HL-60/S4 treated with retinoic acid at 250 ng/mL for 4 days and 3 days (cell line): Measurements from ENCODE around the gene MEN1.
"Not testable (repeated sequence)": the region's sequence is repeated elsewhere in the genome, so short reads cannot be mapped to it uniquely, and the experiment has no call there.

Experiments used
- in situ Hi-C: fragments of 300-500 bp; cut with MboI; formaldehyde crosslinking; loops from 2 replicates; pipeline ENCODE4 v1.7.0; 2022; ENCODE audit warnings: low sequenced_read_pairs

MEN1 gene

GRCh38 chr11:64834031-64834722 is 23.8 kb upstream of the MEN1 start:
- in situ Hi-C loops = no loop called here

DNA sequence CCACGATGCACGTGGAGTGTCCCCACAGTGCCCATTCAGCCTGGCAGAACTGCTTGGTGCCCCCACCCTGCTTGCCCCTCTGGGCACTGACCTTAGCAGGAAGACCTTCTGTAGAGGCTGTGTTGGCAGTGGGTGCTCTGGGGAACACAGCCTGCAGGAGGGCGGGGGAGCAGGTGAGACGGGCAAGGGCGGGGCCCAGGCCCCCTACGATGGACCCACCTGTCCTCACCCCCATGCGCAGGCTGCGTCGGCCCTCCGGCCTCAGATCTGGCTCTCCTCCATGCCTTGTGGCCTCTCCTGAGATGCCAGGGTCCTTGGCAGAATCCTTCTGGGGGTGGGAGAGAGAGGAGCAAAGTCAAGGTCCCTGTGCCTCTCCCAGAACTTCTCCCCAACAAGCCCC is 23.2 kb upstream of the MEN1 start:
- in situ Hi-C loops = no loop called here

GRCh38 chr11:64833198-64833502 is 22.8 kb upstream of the MEN1 start:
- in situ Hi-C loops = no loop called here

- in situ Hi-C loops = no loop called here
These were observed 22.3 kb upstream of the MEN1 start for GRCh38 chr11:64832467-64833197.

- in situ Hi-C loops = no loop called here
These were observed 21.1 kb upstream of the MEN1 start for GRCh38 chr11:64831411-64831891.

GRCh38 chr11:64829536-64830251 is 19.3 kb upstream of the MEN1 start:
- in situ Hi-C loops = no loop called here

DNA sequence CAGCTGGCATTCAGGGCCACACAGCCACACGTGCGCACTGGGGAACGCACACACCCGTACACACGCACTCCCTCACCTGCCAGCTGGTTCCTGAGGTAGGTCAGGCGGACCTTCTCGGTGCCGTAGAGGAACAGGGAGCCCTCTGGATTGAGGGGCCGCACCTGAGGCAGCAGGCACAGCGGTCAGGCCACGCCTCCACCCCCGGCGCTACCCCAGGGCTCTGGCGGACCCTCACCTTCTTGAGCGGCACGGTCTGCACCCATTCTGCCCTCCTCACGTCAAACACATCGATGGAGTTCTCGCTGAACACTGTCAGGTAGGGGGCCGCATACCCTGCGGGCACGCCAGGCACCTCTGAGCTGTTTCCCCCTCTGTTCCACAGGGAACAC is 17.1 kb upstream of the MEN1 start:
- in situ Hi-C loops = no loop called here

DNA sequence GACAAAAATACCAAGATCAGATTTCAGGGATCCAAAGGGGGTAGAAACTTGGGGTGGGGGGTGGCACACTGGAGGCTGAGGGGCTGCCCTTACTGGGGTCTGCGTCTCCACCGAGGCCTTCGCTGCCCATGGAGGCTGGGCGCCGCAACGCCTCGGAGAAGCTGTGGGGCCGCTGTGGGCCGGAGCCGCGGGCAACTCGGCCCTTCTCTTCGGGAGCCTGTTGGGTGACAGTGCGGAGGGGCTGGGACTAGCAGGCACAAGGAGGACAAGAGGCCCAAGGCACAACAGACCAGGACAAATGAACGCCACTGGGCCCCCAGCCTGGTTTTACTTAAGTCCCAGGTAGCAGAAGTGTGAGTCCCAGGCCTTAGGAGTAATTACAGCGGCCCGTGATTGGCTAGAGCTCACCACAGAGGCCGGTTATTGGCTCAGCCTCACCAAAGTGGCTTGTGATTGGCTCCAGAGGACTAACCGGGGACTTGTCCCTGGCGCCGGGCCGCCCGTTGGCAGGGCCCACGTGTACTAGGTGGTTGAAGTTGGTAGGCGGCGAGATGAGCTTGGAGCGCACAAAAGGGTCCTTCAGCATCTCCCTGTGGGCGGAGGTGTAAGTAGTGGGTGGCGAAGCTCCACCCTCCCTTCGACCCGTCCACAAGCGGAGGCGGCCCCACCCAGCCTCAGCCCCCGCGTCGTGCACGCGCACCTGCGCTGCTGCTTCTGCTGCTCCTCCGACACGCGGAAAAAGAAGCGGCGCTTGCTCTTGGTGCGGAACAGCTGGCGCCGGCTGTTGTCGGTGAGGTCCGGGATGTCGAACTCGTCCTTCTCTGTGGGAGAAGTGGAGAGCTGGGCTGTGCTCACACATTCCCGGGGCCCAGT is 16.5 kb upstream of the MEN1 start:
- in situ Hi-C loops = no loop called here

DNA sequence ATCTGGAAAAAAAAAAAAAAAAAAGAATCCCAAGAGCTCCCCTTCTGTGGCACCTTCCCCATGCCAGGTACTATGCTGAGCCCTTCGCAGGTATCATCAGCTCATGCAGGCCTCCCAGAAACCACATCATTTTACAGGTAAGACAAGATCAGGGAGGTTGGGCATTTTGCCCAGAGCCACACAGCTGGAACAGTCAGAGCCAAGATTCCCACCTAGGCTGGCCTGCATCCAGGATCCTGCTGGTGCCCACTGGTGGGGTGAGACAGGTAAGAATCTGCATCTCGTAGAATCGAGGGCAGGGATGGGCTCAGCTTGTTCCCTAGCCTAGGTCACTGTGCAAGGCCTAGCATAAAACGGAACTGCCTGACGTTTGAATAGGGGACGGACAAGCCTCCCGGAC is 15.7 kb upstream of the MEN1 start:
- in situ Hi-C loops = no loop called here

DNA sequence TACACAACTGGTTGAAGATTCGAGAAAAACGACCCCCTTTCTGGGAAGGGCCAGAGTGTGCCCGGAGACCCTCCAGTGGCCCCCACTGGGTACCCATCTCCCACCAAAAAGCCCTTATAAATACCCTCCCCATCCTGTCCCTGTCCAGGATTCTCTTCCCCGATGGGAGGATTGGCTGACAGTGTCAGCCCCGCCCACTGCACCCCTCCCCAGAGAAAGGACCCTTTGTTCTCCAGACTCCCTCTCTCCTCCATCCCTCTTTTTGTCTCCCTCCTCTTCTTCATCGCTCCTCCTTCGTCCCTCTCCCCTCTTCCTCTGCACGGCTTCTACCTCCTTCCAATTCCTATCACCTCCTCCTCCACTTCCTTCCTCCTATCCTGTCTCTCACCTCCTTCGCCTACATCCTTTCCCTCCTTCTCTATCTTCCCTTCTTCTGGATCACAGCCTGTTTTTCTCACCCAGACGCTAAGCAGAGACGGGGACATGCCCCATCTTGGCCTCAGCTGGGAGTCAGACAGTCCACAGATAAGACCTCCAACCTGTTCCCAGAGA is 13.3 kb upstream of the MEN1 start:
- in situ Hi-C loops = no loop called here

- in situ Hi-C loops = no loop called here
These were observed 7.1 kb upstream of the MEN1 start for GRCh38 chr11:64817476-64817875.

DNA sequence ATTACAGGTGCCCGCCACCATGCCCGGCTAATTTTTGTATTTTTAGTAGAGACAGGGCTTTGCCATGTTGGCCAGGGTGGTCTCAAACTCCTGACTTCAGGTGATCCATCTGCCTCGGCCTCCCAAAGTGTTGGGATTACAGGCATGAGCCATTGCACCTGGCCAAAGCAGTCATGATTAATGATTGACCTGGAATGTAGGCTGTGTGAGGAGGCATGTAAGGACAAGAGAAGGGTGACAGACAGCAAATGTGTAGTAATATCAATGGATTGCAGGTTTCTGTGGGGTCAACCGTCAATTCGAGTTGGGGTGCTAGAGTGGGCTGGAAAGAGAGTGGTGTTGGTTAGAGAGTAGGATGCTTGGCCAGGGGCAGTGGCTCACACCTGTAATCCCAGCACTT is 5.1 kb upstream of the MEN1 start:
- in situ Hi-C loops = not testable (repeated sequence)

- in situ Hi-C loops = no loop called here
These were observed 4.4 kb upstream of the MEN1 start for GRCh38 chr11:64814712-64815187.

DNA sequence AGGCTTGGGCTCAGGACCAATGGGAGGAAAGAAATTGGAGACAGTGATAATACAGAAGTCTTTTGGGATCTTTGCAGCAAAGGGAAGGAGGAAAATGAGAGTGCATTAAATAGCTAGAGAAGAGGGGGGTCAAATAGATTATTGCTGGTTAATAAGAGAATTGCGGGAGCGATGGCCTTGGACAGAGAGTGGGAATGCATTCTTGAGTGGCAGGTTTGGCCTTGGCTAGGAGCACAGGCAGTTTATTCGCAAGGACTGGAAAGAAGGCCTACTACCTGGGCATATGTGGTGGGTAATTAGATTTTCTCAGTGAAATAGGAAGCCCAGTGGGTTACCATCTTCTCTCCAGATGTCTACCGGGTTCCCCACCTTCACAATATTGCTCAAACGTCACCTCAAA is 3.5 kb upstream of the MEN1 start:
- in situ Hi-C loops = no loop called here

- in situ Hi-C loops = no loop called here
These were observed 531 bp upstream of the MEN1 start for GRCh38 chr11:64810891-64811272.

DNA sequence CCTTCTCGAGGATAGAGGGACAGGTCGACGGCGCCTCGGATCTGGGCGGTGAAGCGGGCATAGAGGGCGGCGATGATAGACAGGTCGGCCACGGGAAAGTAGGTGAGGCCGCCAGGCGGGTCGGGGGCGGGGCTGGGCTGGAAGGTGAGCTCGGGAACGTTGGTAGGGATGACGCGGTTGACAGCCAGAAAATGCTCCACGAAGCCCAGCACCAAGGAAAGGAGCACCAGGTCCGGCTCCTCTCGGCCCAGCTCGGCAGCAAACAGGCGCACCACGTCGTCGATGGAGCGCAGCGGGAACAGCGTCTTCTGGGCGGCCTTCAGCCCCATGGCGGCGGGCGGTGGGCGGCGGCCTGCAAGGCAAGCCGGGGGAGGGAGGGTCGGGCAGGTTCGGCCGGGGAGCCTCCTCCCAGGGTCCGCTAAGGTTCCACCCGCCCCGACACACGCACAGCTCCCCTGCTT is 540 bp downstream of the MEN1 start:
- in situ Hi-C loops = no loop called here

DNA sequence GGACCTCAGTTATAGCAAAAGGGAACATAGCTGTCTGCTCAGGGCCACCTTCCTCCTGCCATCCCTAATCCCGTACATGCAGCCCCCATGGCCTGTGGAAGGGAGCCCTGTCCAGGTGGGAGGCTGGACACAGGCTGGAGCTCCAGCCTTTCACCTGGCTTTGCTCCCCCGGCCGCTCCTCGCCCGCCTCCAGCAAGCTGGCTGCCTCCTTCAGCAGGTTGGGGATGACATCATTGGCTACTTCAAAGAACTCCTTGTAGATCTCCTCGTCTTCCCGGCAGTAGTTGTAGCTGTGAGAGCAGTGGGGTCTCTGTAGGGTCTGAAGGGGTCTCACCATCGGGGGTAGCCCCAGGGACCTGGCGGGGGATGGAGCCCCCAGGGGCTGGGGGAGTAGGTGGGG is 4.9 kb downstream of the MEN1 start:
- in situ Hi-C loops = no loop called here

- in situ Hi-C loops = no loop called here
These were observed 5.8 kb downstream of the MEN1 start for GRCh38 chr11:64804346-64805210.

DNA sequence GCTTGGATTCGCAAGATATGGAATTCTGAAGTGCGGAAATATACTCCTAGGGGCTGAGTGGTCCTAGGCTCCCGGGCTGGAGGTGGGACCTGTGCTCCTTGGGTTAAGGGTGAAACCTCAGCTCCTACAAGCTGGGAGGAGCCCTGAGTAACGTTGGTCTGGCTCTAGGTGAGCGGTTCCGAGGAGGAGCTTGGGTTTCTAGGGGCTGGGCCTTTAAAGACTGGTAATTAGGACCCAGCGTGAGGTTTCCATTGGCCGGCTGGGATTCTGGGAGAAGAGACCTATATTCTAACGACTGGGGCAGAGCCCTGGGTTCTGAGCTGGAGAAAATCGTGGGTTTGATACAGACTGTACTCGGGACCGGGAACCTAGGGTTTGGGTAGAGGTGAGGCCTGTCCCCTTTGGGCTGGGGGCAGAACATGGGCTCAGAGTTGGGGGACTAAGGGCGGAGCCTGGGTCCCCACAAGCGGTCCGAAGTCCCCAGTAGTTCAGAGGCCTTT is 6.5 kb downstream of the MEN1 start:
- in situ Hi-C loops = no loop called here
